Dendritic cell treated with granulocyte-macrophage colony-stimulating factor and Interleukin-4, amounts not matched to agents 40 ng/mL and 50 ng/mL, for 4 days (primary cell): ENCODE measurements around the gene ZDHHC11B.

Experiments
- H3K27ac Mint-ChIP-seq: one replicate; pipeline ENCODE4 v1.8.0; 2022; ENCODE audit warnings: mild to moderate bottlenecking, mixed read lengths
- H3K27me3 Mint-ChIP-seq: one replicate; pipeline ENCODE4 v1.8.0; 2022; ENCODE audit warnings: mild to moderate bottlenecking, mixed read lengths
- H3K36me3 Mint-ChIP-seq: one replicate; pipeline ENCODE4 v1.8.0; 2022; ENCODE audit warnings: low read depth, mixed read lengths
- H3K4me1 Mint-ChIP-seq: one replicate; pipeline ENCODE4 v1.8.0; 2022; ENCODE audit warnings: low read depth, mixed read lengths
- H3K4me3 Mint-ChIP-seq: one replicate; pipeline ENCODE4 v1.8.0; 2022; ENCODE audit warnings: mild to moderate bottlenecking, moderate library complexity, mixed read lengths
- H3K9me3 Mint-ChIP-seq: one replicate; pipeline ENCODE4 v1.8.0; 2022; ENCODE audit warnings: mixed read lengths
- intact Hi-C: fragments of 100-400 bp; cut with micrococcal nuclease; formaldehyde crosslinking; loops from one replicate; pipeline ENCODE4 v1.15.0; 2022

Gene ZDHHC11B

GRCh38 chr5:663436-664342 lies 120.8 kb downstream of the ZDHHC11B start:
- H3K4me3 Mint-ChIP-seq, result no peak overlapping the region
- no peaks in the 10 kb centered on the region for H3K9me3 Mint-ChIP-seq
- H3K27me3 Mint-ChIP-seq, result no peaks in the 10 kb centered on the region
- H3K36me3 Mint-ChIP-seq, result peaks cover 58% of the 10 kb centered on the region
- intact Hi-C loops, result no loop called here
- no peaks in the 10 kb centered on the region for H3K4me1 Mint-ChIP-seq
- no peak overlapping the region for H3K27ac Mint-ChIP-seq

GRCh38 chr5:662751-663435 lies 121.6 kb downstream of the ZDHHC11B start:
- no peak overlapping the region for H3K27ac Mint-ChIP-seq
- intact Hi-C loops, result no loop called here
- peaks cover 60% of the 10 kb centered on the region for H3K36me3 Mint-ChIP-seq
- no peaks in the 10 kb centered on the region for H3K9me3 Mint-ChIP-seq
- no peaks in the 10 kb centered on the region for H3K4me1 Mint-ChIP-seq
- H3K27me3 Mint-ChIP-seq, result no peaks in the 10 kb centered on the region
- no peak overlapping the region for H3K4me3 Mint-ChIP-seq

- no peak overlapping the region for H3K4me3 Mint-ChIP-seq
- H3K27me3 Mint-ChIP-seq, result no peaks in the 10 kb centered on the region
- peaks cover 60% of the 10 kb centered on the region for H3K36me3 Mint-ChIP-seq
- H3K4me1 Mint-ChIP-seq, result no peaks in the 10 kb centered on the region
- intact Hi-C loops, result no loop called here
- no peak overlapping the region for H3K27ac Mint-ChIP-seq
- no peaks in the 10 kb centered on the region for H3K9me3 Mint-ChIP-seq
These were observed 122.4 kb downstream of the ZDHHC11B start for GRCh38 chr5:661891-662750.

GRCh38 chr5:660491-661030 lies 124.0 kb downstream of the ZDHHC11B start:
- Mint-ChIP-seq H3K4me1 (no peaks in the 10 kb centered on the region), H3K27me3 (no peaks in the 10 kb centered on the region), H3K9me3 (no peaks in the 10 kb centered on the region), H3K36me3 (peaks cover 66% of the 10 kb centered on the region), H3K27ac (no peak overlapping the region), H3K4me3 (no peak overlapping the region)
- intact Hi-C loops, result no loop called here
